Natural killer cell treated with Interleukin-12 subunit alpha and Interleukin-12 subunit beta and Interleukin-15 and Interleukin-18, amount 100 ng/mL, for 72 hours (primary cell): ENCODE measurements around the gene NEAT1. TPM values are rescaled to one million over a fixed set of nuclear protein-coding genes. Genes with fewer than 3 reads are reported as not detected.
A peak's percentile ranks its signal among the peaks of the same experiment; 100 is the strongest.
"Not testable (repeated sequence)": the region's sequence is repeated elsewhere in the genome, so short reads cannot be mapped to it uniquely, and the experiment has no call there.

ENCODE experiments used
- ATAC-seq, 2 donors: fragments of 150-1000 bp; cut with Tn5 transposase in 1 of 2; sonication (Bioruptor Pico), chemical (Tn5 transposase) in 1 of 2; 2 replicates each; pipeline ENCODE4 v1.10.0; 2021
- DNase-seq: peaks from one replicate; pipeline ENCODE4 v3.0.0; 2022; ENCODE audit warnings: low spot score
- H3K27ac Mint-ChIP-seq, 2 donors: 1 replicate in 1 of 2; 2 replicates in 1 of 2; pipeline ENCODE4 v1.8.0; 2022; ENCODE audit warnings: mixed read lengths in 2 of 2, mild to moderate bottlenecking in 1 of 2, moderate library complexity in 1 of 2
- H3K27me3 Mint-ChIP-seq, 2 donors: 1 replicate in 1 of 2; 2 replicates in 1 of 2; pipeline ENCODE4 v1.8.0; 2022; ENCODE audit warnings: mixed read lengths in 2 of 2
- H3K36me3 Mint-ChIP-seq: one replicate; pipeline ENCODE4 v1.8.0; 2022; ENCODE audit warnings: mixed read lengths
- H3K4me1 Mint-ChIP-seq, 2 donors: 1 replicate in 1 of 2; 2 replicates in 1 of 2; pipeline ENCODE4 v1.8.0; 2022; ENCODE audit warnings: low read depth in 2 of 2, mixed read lengths in 2 of 2, mild to moderate bottlenecking in 1 of 2
- H3K4me3 Mint-ChIP-seq: one replicate; pipeline ENCODE4 v1.8.0; 2022; ENCODE audit warnings: mixed read lengths
- H3K9me3 Mint-ChIP-seq: 2 replicates; pipeline ENCODE4 v1.8.0; 2022; ENCODE audit warnings: mixed read lengths
- total RNA-seq, 2 donors: library from RNA; stranded (reverse); gene quantifications; one replicate each; pipeline ENCODE4 v1.2.3, GENCODE V29; 2022

Gene NEAT1
- total RNA-seq, 2 donors from 2014 or later: 432 to 571 TPM

DNA sequence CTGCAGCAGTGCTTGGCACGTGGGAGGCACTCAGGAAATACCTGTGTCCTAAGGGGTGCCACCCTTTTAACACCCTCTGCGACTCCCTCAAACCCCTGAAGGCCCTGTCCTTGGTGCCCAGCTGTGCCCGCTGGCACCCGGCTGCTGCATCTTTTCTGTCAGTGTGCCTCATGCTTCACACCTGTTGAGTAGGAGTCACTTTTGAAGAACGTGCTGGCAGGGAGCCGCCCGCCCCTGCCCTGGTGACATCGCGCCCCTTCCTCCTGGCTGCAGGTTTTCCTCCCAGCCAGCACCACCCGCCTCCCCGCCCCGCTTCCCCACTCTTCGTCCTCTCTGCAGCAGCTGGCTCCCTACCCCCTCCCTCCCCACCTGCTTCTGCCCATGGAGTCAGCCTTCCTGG, 18.4 kb upstream of the NEAT1 start:
- Mint-ChIP-seq H3K4me3 (no peak overlapping the region), H3K27ac (no peak overlapping the region), H3K27me3 (no peaks in the 10 kb centered on the region), H3K36me3 (no peaks in the 10 kb centered on the region), H3K4me1 (no peaks in the 10 kb centered on the region), H3K9me3 (no peaks in the 10 kb centered on the region)
- ATAC-seq (peak in 1 of 2 donors; percentile 28), DNase-seq (no peak)

DNA sequence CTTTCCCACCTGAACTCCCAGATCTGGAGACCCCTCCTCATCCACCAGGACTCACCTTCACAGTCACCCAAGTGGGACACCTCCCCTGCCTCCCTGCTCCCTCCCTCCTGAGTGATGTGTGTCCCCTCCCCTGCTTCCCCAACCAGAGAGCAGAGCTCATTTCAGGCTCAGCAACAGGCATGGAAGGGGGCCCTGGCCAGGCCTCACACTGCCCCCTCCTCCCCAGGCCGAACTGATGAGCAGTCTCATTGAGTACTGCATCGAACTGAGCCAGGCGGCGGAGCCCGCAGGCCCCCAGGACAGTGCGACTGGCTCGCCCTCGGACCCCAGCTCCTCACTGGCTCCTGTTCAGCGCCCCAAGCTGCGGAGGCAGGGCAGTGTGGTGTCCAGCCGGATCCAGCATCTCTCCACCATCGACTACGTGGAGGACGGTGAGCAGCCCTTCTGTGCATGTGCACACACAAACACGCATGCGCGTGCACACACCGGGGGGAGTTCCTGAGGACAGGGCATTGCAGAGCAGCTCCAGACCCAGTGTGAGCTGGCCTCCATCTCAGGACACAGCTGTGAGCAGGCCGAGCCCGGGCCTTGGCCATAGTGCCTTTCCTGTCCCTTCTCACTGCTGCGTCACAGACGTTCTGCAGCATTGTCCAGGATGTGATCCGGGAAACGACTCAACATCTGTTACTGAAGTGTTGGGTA, 17.8 kb upstream of the NEAT1 start:
- Mint-ChIP-seq H3K9me3 (no peaks in the 10 kb centered on the region), H3K4me1 (no peaks in the 10 kb centered on the region), H3K27me3 (no peaks in the 10 kb centered on the region), H3K4me3 (no peak overlapping the region), H3K36me3 (no peaks in the 10 kb centered on the region), H3K27ac (no peak overlapping the region)
- ATAC-seq: peak in 1 of 2 donors; percentile 24
- no peak for DNase-seq

DNA sequence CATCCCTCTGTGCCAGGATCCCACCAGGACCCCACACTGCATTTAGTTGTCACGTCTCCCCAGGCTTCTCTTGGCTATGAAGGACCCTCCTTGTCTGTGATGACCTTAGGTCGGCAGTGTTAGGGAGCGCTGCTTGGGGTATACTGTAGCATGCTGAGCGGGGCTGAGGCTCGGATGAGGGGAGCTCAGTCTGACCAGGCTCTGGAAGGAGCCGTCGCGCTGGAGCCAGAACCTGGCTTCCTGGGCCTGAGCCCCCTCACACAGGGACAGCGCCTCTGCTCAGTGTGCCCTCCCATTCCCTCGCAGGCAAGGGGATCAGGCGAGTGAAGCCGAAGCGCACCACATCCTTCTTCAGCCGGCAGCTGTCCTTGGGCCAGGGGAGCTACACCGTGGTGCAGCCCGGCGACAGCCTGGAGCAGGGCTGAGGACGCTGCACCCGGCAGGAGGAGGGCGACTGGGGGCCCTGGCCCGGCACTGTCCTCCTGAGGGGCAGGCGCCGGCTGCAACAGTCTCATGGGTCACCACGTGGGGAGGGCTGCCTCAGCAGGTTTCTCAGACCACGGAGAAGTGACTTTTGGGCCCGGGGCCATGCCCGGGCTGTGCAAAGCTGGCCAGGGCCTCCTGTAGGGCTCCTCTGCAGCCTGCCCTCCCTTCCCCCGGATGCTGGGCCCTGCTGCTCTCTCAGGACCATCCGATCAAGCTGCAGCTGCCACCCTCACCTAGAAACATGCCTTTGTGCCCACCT, 11.5 kb upstream of the NEAT1 start:
- H3K27ac Mint-ChIP-seq: no peak overlapping the region
- no peaks in the 10 kb centered on the region for H3K27me3 Mint-ChIP-seq
- H3K4me3 Mint-ChIP-seq: no peak overlapping the region
- H3K36me3 Mint-ChIP-seq: no peaks in the 10 kb centered on the region
- H3K9me3 Mint-ChIP-seq: no peaks in the 10 kb centered on the region
- ATAC-seq (peak; percentile 3 to 8), DNase-seq (no peak)
- peaks cover 5 to 6% of the 10 kb centered on the region in 2 donors for H3K4me1 Mint-ChIP-seq

DNA sequence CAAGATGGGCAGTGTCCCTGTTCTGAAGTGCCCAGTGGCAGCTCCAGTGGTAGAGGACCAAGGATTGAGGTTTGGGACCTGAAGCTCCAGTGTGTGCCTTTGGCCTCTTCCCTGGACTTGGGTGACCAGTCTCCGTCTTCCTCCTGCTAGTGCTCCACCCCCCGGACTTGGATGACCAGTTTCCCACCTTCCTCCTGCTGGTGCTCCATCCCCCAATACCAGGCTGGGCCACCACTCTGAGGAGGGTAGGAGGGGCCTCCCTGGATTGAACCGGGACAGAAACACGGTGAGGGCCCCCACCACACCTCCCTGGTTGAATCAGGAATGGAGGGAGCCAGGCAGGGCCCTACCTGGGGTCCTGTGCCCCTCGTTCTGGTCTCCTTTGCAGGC, 10.9 kb upstream of the NEAT1 start:
- Mint-ChIP-seq H3K36me3 (no peaks in the 10 kb centered on the region), H3K27ac (no peak overlapping the region), H3K9me3 (no peaks in the 10 kb centered on the region), H3K27me3 (no peaks in the 10 kb centered on the region), H3K4me3 (no peak overlapping the region), H3K4me1 (peaks cover 8 to 10% of the 10 kb centered on the region in 2 donors)
- DNase-seq (peak; percentile 49), ATAC-seq (no peak)

DNA sequence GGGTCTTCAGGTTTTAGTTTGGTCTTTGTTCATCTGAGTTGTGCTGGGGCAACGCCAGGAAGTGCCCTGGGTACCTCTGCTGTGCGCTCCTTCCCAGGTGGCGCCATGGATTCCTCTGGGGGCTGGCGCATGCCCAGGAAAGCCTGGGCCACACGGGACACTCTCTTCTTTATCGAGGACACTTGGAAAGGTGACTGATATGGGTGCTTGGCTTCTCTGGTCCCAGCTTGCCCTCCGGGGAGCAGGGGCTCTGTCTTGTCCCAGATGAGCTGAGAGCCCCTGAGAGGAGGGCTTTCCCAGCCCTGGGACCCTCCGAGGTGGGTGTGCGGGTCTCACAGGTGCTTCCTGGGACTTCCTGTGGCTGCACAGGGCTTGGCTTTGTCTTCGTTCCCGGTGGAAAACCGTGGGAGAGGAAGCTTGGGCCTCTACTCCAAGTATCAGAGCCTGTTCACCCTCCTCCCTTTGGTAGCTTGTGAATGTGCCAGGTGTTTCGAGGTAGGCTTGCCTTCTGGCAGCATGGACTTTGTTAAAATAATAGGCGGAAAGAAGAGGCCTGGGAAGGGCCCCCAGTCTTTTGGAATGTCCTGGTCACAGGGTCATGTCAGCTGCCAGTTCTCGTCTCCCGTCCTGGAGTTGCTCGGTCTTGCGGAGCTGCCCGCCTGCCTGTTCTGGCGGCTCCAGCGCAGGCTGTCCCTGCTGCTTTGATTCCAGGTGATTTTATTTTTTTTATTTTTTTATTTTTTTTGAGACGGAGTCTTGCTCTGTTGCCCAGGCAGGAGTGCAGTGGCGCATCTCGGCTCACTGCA, 10.1 kb upstream of the NEAT1 start:
- Mint-ChIP-seq H3K4me3 (no peak overlapping the region), H3K27ac (no peak overlapping the region), H3K36me3 (no peaks in the 10 kb centered on the region), H3K4me1 (peaks cover 16 to 18% of the 10 kb centered on the region in 2 donors), H3K9me3 (no peaks in the 10 kb centered on the region), H3K27me3 (no peaks in the 10 kb centered on the region)
- DNase-seq (no peak), ATAC-seq (no peak)

DNA sequence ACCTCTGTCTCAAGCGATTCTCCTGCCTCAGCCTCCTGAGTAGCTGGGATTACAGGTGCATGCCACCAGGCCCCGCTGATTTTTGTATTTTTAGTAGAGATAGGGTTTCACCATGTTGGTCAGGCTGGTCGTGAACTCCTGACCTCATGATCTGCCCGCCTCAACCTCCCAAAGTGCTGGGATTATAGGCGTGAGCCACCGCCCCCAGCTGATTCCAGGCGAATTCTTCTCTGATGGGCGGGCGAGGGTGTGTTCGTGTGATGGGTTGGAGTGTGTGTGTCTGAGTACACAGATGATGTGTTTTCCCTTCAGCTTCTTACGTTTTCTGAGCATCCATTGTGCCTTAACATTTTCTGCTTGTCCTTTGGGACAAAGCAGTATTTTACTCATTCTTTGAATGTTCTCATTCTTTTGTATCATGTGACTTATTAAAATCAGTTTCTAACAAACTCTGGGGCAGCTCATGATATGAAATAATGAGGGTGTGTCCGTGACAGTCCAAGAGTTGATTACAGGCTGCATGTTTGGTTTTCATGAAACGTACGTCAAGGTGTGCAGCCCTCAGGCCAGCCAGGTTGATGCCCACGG, 9.4 kb upstream of the NEAT1 start:
- H3K36me3 Mint-ChIP-seq, H3K27me3 Mint-ChIP-seq, H3K9me3 Mint-ChIP-seq, H3K4me3 Mint-ChIP-seq, H3K27ac Mint-ChIP-seq, DNase-seq, ATAC-seq: not testable (repeated sequence)
- H3K4me1 Mint-ChIP-seq: peaks cover 23 to 24% of the 10 kb centered on the region in 2 donors

DNA sequence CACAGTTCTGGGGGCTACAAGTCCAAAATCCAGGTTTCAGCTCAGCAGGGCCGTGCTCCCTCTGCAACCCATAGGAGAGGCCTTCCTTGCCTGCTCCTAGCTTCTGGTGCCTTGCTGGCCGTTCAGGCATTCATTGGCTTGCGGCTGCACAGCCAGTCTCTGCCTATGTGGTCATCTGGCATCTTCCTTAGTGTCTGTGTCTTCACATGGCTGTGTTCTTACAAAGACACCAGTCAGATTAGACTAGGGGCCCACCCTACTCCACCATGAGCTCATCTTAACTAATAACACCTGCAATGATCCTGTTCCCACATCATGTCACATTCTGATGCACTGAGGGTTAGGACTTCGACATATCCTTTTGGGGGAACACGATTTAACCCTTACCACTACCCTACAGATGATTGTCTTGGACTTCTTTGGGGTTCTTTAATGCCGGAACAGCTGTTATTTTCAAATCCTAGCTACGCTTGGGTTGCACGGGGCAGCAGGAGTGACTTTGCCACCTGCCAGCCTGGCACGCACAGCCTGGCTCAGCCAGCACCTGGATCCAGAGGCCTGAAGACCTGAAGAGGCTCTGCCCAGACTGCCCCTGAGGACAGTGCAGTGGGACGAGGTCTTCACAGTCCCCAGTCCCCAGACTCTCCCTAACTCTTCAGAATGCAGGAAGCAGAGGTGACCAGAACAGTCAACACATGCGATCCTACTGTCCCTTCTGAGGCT, 7.7 kb upstream of the NEAT1 start:
- peaks cover 37% of the 10 kb centered on the region in 2 donors for H3K4me1 Mint-ChIP-seq
- no peak overlapping the region for H3K27ac Mint-ChIP-seq
- H3K9me3 Mint-ChIP-seq: no peaks in the 10 kb centered on the region
- ATAC-seq (no peak), DNase-seq (no peak)
- H3K27me3 Mint-ChIP-seq: no peaks in the 10 kb centered on the region
- peak overlapping the region; percentile 41 for H3K4me3 Mint-ChIP-seq
- no peaks in the 10 kb centered on the region for H3K36me3 Mint-ChIP-seq

DNA sequence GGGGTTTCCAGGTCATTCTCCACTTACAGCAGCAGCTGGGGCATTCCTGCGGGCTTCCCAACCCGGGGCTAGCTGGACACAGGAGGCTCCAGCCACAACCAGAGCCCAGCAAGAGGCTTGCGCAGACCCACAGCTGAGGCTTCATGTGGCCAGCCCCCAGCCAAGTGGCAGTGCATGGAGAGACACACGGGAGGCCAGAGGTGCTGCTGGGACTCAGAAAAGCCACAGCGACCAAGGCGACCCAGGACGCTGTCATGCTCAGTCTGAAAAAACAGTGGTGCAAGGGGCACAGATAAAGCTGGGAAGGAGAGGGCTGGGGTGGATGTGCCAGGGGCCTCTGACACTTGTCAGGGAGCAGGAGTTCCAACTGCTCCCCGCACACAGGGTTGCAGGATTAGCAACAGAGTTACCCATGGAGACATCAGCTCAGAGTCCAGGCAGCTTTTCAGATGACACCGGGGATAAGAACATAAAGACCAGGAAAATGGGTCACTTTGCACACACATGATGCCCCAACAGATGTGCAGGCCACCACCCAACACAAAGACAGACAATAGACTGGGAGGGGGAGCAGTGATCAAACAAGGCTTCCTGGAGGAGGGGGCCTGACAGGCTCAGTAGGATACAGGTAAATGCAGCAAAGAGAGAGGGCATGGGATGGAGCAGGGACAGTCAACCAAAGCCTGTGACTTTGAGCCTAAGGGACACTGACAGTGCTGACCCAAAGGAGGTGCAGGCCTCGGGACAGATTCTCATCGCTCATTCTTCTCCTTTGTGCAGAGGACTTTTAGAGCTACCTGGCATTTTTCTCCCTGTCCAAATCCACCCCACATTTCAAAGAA, 6.9 kb upstream of the NEAT1 start:
- Mint-ChIP-seq H3K27ac (peak overlapping the region; percentile 99 to 100), H3K9me3 (no peaks in the 10 kb centered on the region), H3K36me3 (no peaks in the 10 kb centered on the region), H3K4me1 (peaks cover 43 to 45% of the 10 kb centered on the region in 2 donors), H3K27me3 (no peaks in the 10 kb centered on the region), H3K4me3 (peak overlapping the region; percentile 98)
- DNase-seq: no peak
- no peak for ATAC-seq

DNA sequence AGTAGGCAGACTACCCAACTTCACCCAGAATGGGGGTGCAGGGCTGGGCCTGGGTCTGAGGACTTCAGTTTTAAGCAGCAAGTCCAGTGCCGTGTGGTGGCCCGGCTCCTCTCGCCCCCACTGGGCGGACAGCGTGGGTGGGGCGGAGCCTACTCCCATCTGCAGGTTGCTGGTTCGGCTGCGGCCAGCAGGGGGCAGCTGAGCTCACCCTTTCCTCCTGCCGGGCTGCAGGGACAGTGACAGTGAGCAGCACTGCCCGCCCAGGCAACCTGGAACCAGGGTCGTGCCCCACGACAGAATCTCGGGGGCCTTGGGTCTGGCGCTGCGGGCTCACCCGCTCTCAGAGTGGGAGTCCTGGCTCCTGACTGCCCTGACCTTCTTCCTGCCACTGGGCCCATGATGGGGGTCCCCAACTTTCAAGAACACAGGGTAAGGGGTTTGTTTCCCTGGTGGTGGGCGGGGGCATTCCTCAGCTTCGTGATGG, 6.2 kb upstream of the NEAT1 start:
- no peaks in the 10 kb centered on the region for H3K27me3 Mint-ChIP-seq
- H3K27ac Mint-ChIP-seq: peak overlapping the region; percentile 99 to 100
- peak overlapping the region; percentile 98 for H3K4me3 Mint-ChIP-seq
- no peaks in the 10 kb centered on the region for H3K36me3 Mint-ChIP-seq
- peaks cover 47 to 48% of the 10 kb centered on the region in 2 donors for H3K4me1 Mint-ChIP-seq
- DNase-seq (peak; percentile 93), ATAC-seq (peak; percentile 61 to 70)
- H3K9me3 Mint-ChIP-seq: no peaks in the 10 kb centered on the region

DNA sequence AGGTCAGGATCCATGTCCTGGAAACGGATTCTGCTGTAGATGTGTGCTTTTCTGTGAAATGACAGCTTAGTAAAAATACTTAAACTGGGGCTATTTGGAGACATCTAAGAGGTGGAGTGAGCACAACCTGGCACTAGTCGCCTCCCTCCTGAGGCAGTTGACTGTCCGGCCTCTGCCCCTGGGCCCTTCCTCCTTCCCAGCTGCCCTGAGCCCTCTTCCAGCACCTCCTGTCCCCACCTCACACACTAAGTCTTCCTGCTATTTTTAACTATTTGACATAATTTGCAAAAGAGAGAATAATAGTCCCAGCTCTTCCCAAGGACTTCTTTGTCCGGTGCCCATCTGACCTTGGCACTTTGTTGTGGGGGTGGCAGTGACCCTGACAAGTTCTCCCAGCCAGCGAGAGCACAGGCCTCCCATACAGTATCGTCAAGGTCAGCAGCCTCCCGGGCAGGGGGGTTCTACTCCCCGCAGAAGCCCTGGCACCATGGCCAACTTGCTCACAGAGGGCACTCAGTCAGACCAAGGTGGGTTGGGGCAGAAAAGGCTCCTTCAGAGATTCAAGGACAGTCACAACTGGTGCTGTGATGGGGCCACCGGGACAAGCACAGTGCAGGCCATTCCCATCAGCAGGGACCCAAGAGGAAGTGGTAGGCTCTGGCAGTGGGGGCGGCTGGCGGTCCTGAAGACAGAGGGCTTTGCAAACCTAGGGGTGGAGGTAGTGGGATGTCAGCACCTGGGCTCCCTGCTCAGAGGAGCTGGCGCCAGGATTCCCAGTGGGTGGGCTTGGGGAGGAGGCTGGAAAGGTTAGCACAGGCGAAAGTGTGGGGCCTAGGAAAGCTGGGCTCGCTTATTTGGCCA, 5.5 kb upstream of the NEAT1 start:
- Mint-ChIP-seq H3K27me3 (no peaks in the 10 kb centered on the region), H3K4me1 (peaks cover 48 to 51% of the 10 kb centered on the region in 2 donors), H3K4me3 (peak overlapping the region; percentile 98), H3K9me3 (no peaks in the 10 kb centered on the region), H3K36me3 (no peaks in the 10 kb centered on the region), H3K27ac (peak overlapping the region; percentile 99 to 100)
- DNase-seq (no peak), ATAC-seq (no peak)

DNA sequence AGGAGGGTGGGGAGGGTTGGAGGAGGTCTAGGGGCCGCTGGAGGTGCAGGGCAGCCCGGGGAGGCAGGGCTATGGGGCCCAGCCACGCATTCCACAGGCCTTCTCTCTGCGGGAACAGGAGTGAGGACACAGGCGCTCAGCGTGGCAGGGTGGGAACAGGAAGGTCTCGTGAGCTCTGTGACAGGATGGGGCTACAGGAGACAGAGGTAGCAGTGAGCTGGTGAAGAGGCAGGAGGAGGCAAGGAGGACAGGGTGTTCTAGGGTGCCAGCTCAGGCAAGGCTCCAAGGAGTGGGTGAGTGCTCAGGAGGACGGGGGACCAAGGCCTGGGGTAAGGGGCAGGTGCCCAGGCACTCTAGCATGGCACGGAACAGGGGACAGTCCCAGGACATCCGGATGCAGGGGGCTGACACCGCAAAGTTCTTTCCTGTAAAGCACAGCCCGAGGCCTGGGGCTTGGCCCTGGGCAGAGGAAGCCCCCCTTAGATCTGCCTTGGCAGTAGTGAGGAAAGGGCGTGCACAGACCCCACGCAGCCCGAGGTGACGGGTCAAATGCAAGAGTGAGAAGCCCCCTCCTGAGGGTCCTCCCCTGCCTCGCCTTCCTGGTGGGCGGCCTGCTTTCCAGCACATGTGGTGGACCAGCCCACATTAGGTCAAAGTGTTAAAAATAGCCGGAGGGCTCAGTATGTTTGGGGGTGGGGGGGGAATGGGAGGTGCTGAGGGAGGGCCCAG, 4.7 kb upstream of the NEAT1 start:
- H3K36me3 Mint-ChIP-seq: peaks cover 5% of the 10 kb centered on the region

More for the DNA sequence above, 4.7 kb upstream of the NEAT1 start:
- peak overlapping the region; percentile 99 to 100 for H3K27ac Mint-ChIP-seq
- no peaks in the 10 kb centered on the region for H3K9me3 Mint-ChIP-seq
- H3K27me3 Mint-ChIP-seq: no peaks in the 10 kb centered on the region
- peaks cover 54 to 59% of the 10 kb centered on the region in 2 donors for H3K4me1 Mint-ChIP-seq
- H3K4me3 Mint-ChIP-seq: peak overlapping the region; percentile 98
- peak in 1 of 2 donors; percentile 1 for ATAC-seq
- peak; percentile 80 for DNase-seq
